Esophagus squamous epithelium (tissue), 4 donors: ENCODE data around the gene SOWAHD.

Source experiments
- CTCF ChIP-seq, 6 experiments: fragments of 450-650 bp in 4 of 6; fragments of 200-600 bp in 2 of 6; sonication (generic) in 2 of 6; IDR thresholded peaks; one replicate each; pipeline ENCODE4 v1.5.1; 2016 to 2019; ENCODE audit warnings: antibody characterized with exemption in 6 of 6, mild to moderate bottlenecking in 4 of 6, moderate library complexity in 4 of 6
- POLR2A ChIP-seq, 4 donors: fragments of 450-650 bp; IDR thresholded peaks; one replicate each; pipeline ENCODE4 v1.6.1; 2017; ENCODE audit warnings: antibody characterized with exemption in 4 of 4, mild to moderate bottlenecking in 4 of 4, moderate library complexity in 3 of 4

GRCh38 chrX:119801253-119802221, 43.1 kb downstream of the SOWAHD start:
- TF ChIP-seq CTCF (IDR thresholded peaks at IDR 0.05) (no peak), POLR2A (IDR thresholded peaks at IDR 0.05) (no peak)
